Activated CD8-positive, alpha-beta memory T cell treated with anti-CD3 and anti-CD28 coated beads for 48 hours (primary cell): ENCODE data around the gene RAD9B.
"Not testable (repeated sequence)": the region's sequence is repeated elsewhere in the genome, so short reads cannot be mapped to it uniquely, and the experiment has no call there.

ENCODE experiments used
- DNase-seq, 3 experiments: peaks; one replicate each; pipeline ENCODE4 v3.0.0-alpha.2; 2020; ENCODE audit warnings: low read depth in 2 of 3, low spot score in 2 of 3

The RAD9B gene

GRCh38 chr12:110501752-110502738, at the start of gene RAD9B, which contains the start of gene VPS29:
Gene RAD9B, plus strand, starts transcription at chr12:110502331. Its CDS starts 7 bp downstream, at chr12:110502338.
Gene VPS29, minus strand, starts transcription at chr12:110502111. Its CDS starts 60 bp downstream, at chr12:110502051.
- peak; percentile 92 to 96 (median 94) for DNase-seq

GRCh38 chr12:110453569-110454296, 48.4 kb upstream of the RAD9B start:
- no peak for DNase-seq

GRCh38 chr12:110458756-110459155, 43.4 kb upstream of the RAD9B start:
- no peak for DNase-seq

- DNase-seq = not testable (repeated sequence)
Observed at GRCh38 chr12:110461189-110461588, 40.9 kb upstream of the RAD9B start.

- DNase-seq = no peak
Observed at GRCh38 chr12:110465024-110465423, 37.1 kb upstream of the RAD9B start.

GRCh38 chr12:110465765-110466164, 36.4 kb upstream of the RAD9B start:
- DNase-seq = not testable (repeated sequence)

GRCh38 chr12:110466791-110467190, 35.3 kb upstream of the RAD9B start:
- DNase-seq = no peak

- DNase-seq = no peak
Observed at GRCh38 chr12:110467847-110468213, 34.3 kb upstream of the RAD9B start.

GRCh38 chr12:110468214-110469048, 33.7 kb upstream of the RAD9B start, which contains the start of the genes FAM216A and GPN3:
Gene FAM216A, plus strand, starts transcription at chr12:110468845. Its CDS starts 31 bp downstream, at chr12:110468876.
Gene GPN3, minus strand, starts transcription at chr12:110468257. Its CDS starts 54 bp downstream, at chr12:110468203.
- DNase-seq = peak; percentile 85 to 87 (median 86)

- DNase-seq = no peak
Observed at GRCh38 chr12:110475426-110475825, 26.7 kb upstream of the RAD9B start.

- no peak for DNase-seq
Observed at GRCh38 chr12:110498984-110499706, 3.0 kb upstream of the RAD9B start.

GRCh38 chr12:110501399-110501751, 756 bp upstream of the RAD9B start:
- DNase-seq = peak in 1 of 3 experiments; percentile 29

GRCh38 chr12:110503432-110503831, 1.3 kb downstream of the RAD9B start:
- DNase-seq = no peak

- no peak for DNase-seq
Observed at GRCh38 chr12:110505332-110505731, 3.2 kb downstream of the RAD9B start.

GRCh38 chr12:110508071-110508586, 6.0 kb downstream of the RAD9B start:
- no peak for DNase-seq

- DNase-seq = no peak
Observed at GRCh38 chr12:110513842-110514241, 11.7 kb downstream of the RAD9B start.

- no peak for DNase-seq
Observed at GRCh38 chr12:110514363-110514762, 12.2 kb downstream of the RAD9B start.

- DNase-seq = no peak
Observed at GRCh38 chr12:110516995-110517394, 14.9 kb downstream of the RAD9B start.

- not testable (repeated sequence) for DNase-seq
Observed at GRCh38 chr12:110518014-110518413, 15.9 kb downstream of the RAD9B start.
